ENCODE data around the gene STXBP5.

The STXBP5 gene

GRCh38 chr6:147213772-147214171 is 9.6 kb downstream of the STXBP5 start:
- Histone ChIP-seq H2AFZ (ENCODE audit: low read depth, low read length) (no peak overlapping the region), H3K27ac (ENCODE audit: low read length) (no peak overlapping the region), H3K4me2 (ENCODE audit: low read length) (no peak overlapping the region), H3K79me2 (ENCODE audit: low read length) (no peaks in the 10 kb centered on the region), H3K9me3 (ENCODE audit: insufficient read depth, low read length) (no peaks in the 10 kb centered on the region), H3K4me1 (ENCODE audit: low read length) (no peaks in the 10 kb centered on the region), H3K36me3 (replicated peaks; ENCODE audit: low read depth, low read length) (no peaks in the 10 kb centered on the region), H3K9ac (ENCODE audit: low read length) (no peak overlapping the region), H3K27me3 (ENCODE audit: low read depth, low read length) (no peaks in the 10 kb centered on the region), H4K20me1 (ENCODE audit: insufficient read depth, low read length) (no peaks in the 10 kb centered on the region), H3K4me3 (ENCODE audit: low read length) (no peak overlapping the region)
- no peak for TF ChIP-seq EZH2phosphoT487 (IDR thresholded peaks at IDR 0.05; ENCODE audit: low read depth)
- TF ChIP-seq, protein P1, sequence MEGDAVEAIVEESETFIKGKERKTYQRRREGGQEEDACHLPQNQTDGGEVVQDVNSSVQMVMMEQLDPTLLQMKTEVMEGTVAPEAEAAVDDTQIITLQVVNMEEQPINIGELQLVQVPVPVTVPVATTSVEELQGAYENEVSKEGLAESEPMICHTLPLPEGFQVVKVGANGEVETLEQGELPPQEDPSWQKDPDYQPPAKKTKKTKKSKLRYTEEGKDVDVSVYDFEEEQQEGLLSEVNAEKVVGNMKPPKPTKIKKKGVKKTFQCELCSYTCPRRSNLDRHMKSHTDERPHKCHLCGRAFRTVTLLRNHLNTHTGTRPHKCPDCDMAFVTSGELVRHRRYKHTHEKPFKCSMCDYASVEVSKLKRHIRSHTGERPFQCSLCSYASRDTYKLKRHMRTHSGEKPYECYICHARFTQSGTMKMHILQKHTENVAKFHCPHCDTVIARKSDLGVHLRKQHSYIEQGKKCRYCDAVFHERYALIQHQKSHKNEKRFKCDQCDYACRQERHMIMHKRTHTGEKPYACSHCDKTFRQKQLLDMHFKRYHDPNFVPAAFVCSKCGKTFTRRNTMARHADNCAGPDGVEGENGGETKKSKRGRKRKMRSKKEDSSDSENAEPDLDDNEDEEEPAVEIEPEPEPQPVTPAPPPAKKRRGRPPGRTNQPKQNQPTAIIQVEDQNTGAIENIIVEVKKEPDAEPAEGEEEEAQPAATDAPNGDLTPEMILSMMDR (IDR thresholded peaks at IDR 0.05; ENCODE audit: low read depth, low read length), result no peak

GRCh38 chr6:147214248-147215227 is 10.3 kb downstream of the STXBP5 start:
- H4K20me1 ChIP-seq (ENCODE audit: insufficient read depth, low read length), result no peaks in the 10 kb centered on the region
- H3K4me2 ChIP-seq (ENCODE audit: low read length), result no peak overlapping the region
- H3K36me3 ChIP-seq (replicated peaks; ENCODE audit: low read depth, low read length), result no peaks in the 10 kb centered on the region
- TF ChIP-seq, protein P1 (IDR thresholded peaks at IDR 0.05; ENCODE audit: low read depth, low read length), result no peak
- TF ChIP-seq EZH2phosphoT487 (IDR thresholded peaks at IDR 0.05; ENCODE audit: low read depth), result no peak
- no peak overlapping the region for H3K27ac ChIP-seq (ENCODE audit: low read length)
- H3K4me1 ChIP-seq (ENCODE audit: low read length), result no peaks in the 10 kb centered on the region
- H3K9me3 ChIP-seq (ENCODE audit: insufficient read depth, low read length), result no peaks in the 10 kb centered on the region
- no peak overlapping the region for H2AFZ ChIP-seq (ENCODE audit: low read depth, low read length)
- H3K4me3 ChIP-seq (ENCODE audit: low read length), result no peak overlapping the region
- no peak overlapping the region for H3K9ac ChIP-seq (ENCODE audit: low read length)
- no peaks in the 10 kb centered on the region for H3K79me2 ChIP-seq (ENCODE audit: low read length)
- H3K27me3 ChIP-seq (ENCODE audit: low read depth, low read length), result no peaks in the 10 kb centered on the region

DNA sequence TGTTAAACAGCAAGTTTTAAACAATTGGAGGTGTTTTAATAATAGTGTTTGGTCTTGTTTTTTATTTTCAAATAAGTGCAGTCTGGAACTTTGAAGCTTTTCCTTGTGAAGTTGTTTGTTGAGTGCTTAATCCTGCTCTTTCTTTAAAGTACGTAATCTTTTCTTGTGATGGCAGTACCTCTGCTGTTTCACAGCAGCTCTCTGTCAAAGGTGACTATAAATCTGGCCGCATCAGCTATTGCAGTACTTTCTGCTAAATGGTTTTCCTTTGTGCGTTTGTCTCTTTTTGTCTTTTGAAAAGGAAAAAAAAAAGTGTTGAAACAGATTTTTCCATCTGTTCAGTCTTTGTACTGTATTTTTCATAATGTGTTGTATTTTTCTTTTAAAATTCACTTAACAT is 12.7 kb downstream of the STXBP5 start:
- no peaks in the 10 kb centered on the region for H3K79me2 ChIP-seq (ENCODE audit: low read length)

DNA sequence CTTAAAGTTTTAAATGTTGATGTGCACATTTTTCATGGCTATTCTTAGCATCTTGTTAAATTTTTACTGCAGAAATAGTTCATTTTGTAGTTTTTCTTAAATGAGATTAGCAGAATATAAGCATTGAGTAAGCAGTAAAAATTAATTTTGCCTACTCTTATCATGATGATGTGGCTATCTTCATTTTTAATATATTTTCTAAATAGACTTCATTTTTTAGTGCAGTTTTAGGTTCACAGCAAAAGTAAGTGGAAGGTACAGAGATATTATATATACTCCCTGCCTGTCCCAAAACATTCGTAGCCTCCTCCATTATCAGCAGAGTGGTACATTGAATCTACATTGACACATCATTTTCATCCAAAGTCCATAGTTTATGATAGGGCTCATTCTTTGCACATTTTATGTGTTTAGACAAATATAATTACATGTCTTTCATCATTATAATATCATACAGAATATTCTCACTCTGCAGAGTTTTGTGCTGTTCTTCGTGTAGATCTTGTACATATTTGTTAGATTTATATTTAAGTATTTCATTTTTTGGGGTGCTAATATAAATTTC is 13.7 kb downstream of the STXBP5 start:
- TF ChIP-seq EZH2phosphoT487 (IDR thresholded peaks at IDR 0.05; ENCODE audit: low read depth), result no peak
- TF ChIP-seq, protein P1 (IDR thresholded peaks at IDR 0.05; ENCODE audit: low read depth, low read length), result no peak
- no peaks in the 10 kb centered on the region for H3K9me3 ChIP-seq (ENCODE audit: insufficient read depth, low read length)
- no peak overlapping the region for H2AFZ ChIP-seq (ENCODE audit: low read depth, low read length)
- no peaks in the 10 kb centered on the region for H3K79me2 ChIP-seq (ENCODE audit: low read length)
- no peak overlapping the region for H3K4me3 ChIP-seq (ENCODE audit: low read length)
- H3K9ac ChIP-seq (ENCODE audit: low read length), result no peak overlapping the region
- no peaks in the 10 kb centered on the region for H3K27me3 ChIP-seq (ENCODE audit: low read depth, low read length)
- no peak overlapping the region for H3K4me2 ChIP-seq (ENCODE audit: low read length)
- no peak overlapping the region for H3K27ac ChIP-seq (ENCODE audit: low read length)
- no peaks in the 10 kb centered on the region for H4K20me1 ChIP-seq (ENCODE audit: insufficient read depth, low read length)
- H3K36me3 ChIP-seq (replicated peaks; ENCODE audit: low read depth, low read length), result no peaks in the 10 kb centered on the region
- H3K4me1 ChIP-seq (ENCODE audit: low read length), result no peaks in the 10 kb centered on the region

More for the DNA sequence above, 12.7 kb downstream of the STXBP5 start:
- Histone ChIP-seq H3K36me3 (replicated peaks; ENCODE audit: low read depth, low read length) (no peaks in the 10 kb centered on the region), H3K27me3 (ENCODE audit: low read depth, low read length) (no peaks in the 10 kb centered on the region), H3K27ac (ENCODE audit: low read length) (no peak overlapping the region), H3K9me3 (ENCODE audit: insufficient read depth, low read length) (no peaks in the 10 kb centered on the region), H3K4me1 (ENCODE audit: low read length) (no peaks in the 10 kb centered on the region), H3K4me2 (ENCODE audit: low read length) (no peak overlapping the region), H4K20me1 (ENCODE audit: insufficient read depth, low read length) (no peaks in the 10 kb centered on the region), H3K4me3 (ENCODE audit: low read length) (no peak overlapping the region), H3K9ac (ENCODE audit: low read length) (no peak overlapping the region), H2AFZ (ENCODE audit: low read depth, low read length) (no peak overlapping the region)
- TF ChIP-seq EZH2phosphoT487 (IDR thresholded peaks at IDR 0.05; ENCODE audit: low read depth), result no peak
- TF ChIP-seq, protein P1 (IDR thresholded peaks at IDR 0.05; ENCODE audit: low read depth, low read length), result no peak
